B cell (primary cell): ENCODE measurements around the gene MANBA. TPM values are rescaled to one million over a fixed set of nuclear protein-coding genes. Genes with fewer than 3 reads are reported as not detected.

Experiments
- ATAC-seq: fragments of 200-7000 bp; cut with Tn5 transposase; one replicate; pipeline ENCODE4 v1.10.0; 2021; ENCODE audit warnings: low read depth, mild to moderate bottlenecking, moderate number of reproducible peaks, moderate library complexity
- CTCF ChIA-PET: fragments of 350-600 bp; sonication (Branson Sonifier 250); formaldehyde crosslinking; loops from one replicate; lab custom pipeline; 2021; ENCODE audit warnings: antibody characterized with exemption, inconsistent platforms; lab: Charles Lee
- POLR2A ChIA-PET: fragments of 350-600 bp; sonication (Branson Sonifier 250); formaldehyde crosslinking; loops from one replicate; lab custom pipeline; 2021; ENCODE audit warnings: antibody characterized with exemption; lab: Charles Lee
- DNase-seq: peaks from one replicate; pipeline ENCODE4 v3.0.0; 2013
- H2AFZ ChIP-seq: 2 replicates; pipeline ENCODE4 v1.6.1; 2012; ENCODE audit warnings: mild to moderate bottlenecking, low read depth, low read length; ENCODE audit not compliant: insufficient read depth, poor library complexity, severe bottlenecking
- H3K27ac ChIP-seq, 2 donors: 1 replicate in 1 of 2; 2 replicates in 1 of 2; pipeline ENCODE4 v1.5.1; 2012 to 2013; ENCODE audit warnings: low read length in 2 of 2, mild to moderate bottlenecking in 2 of 2, moderate library complexity in 1 of 2
- H3K27me3 ChIP-seq, 4 experiments: fragments of 200-600 bp in 1 of 4; sonication (generic) in 1 of 4; replicated peaks in 1 of 4; 1 replicate in 2 of 4; 2 replicates in 2 of 4; pipeline versions ENCODE4 v1.6.1 to v1.7.0; 2013 to 2016; ENCODE audit warnings: low read length in 3 of 4, mild to moderate bottlenecking in 2 of 4, mixed read lengths in 1 of 4, moderate library complexity in 1 of 4; ENCODE audit not compliant: insufficient read depth in 4 of 4, control insufficient read depth in 3 of 4; ENCODE audit errors: control extremely low read depth in 1 of 4
- H3K36me3 ChIP-seq, 2 experiments: replicated peaks in 1 of 2; 1 replicate in 1 of 2; 2 replicates in 1 of 2; pipeline versions ENCODE4 v1.6.1 to v1.7.1; 2013; ENCODE audit warnings: low read length in 1 of 2; ENCODE audit not compliant: insufficient read depth in 2 of 2, control insufficient read depth in 1 of 2; ENCODE audit errors: control extremely low read depth in 1 of 2, extremely low read depth in 1 of 2
- H3K4me1 ChIP-seq, 2 donors: fragments of 200-600 bp in 1 of 2; sonication (generic) in 1 of 2; 1 replicate in 1 of 2; 2 replicates in 1 of 2; pipeline versions ENCODE4 v1.5.1 to v1.6.1; 2013 to 2017; ENCODE audit warnings: low read length in 2 of 2; ENCODE audit not compliant: control insufficient read depth in 2 of 2, insufficient read depth in 2 of 2
- H3K4me2 ChIP-seq: replicated peaks from 2 replicates; pipeline ENCODE3; 2012; ENCODE audit warnings: mild to moderate bottlenecking, low read depth, low read length; ENCODE audit not compliant: poor library complexity, severe bottlenecking
- H3K4me3 ChIP-seq, 5 experiments: fragments of 200-600 bp in 1 of 5; sonication (generic) in 1 of 5; 1 replicate in 3 of 5; 2 replicates in 2 of 5; pipeline versions ENCODE4 v1.5.1 to v1.7.0; 2011 to 2016; ENCODE audit warnings: low read length in 4 of 5, mild to moderate bottlenecking in 4 of 5, low read depth in 2 of 5, control low read depth in 1 of 5, moderate library complexity in 1 of 5; ENCODE audit not compliant: insufficient read depth in 1 of 5; ENCODE audit errors: control extremely low read depth in 1 of 5, extremely low read depth in 1 of 5
- H3K79me2 ChIP-seq: fragments of 200-600 bp; sonication (generic); one replicate; pipeline ENCODE4 v1.6.0; 2016; ENCODE audit warnings: low read length; ENCODE audit not compliant: control insufficient read depth, insufficient read depth
- H3K9ac ChIP-seq: fragments of 200-600 bp; sonication (generic); 2 replicates; pipeline ENCODE4 v1.6.1; 2017; ENCODE audit warnings: mild to moderate bottlenecking, low read length, moderate library complexity
- H3K9me3 ChIP-seq, 3 donors: one replicate each; pipeline versions ENCODE4 v1.6.1 to v1.7.1; 2013; ENCODE audit warnings: low read length in 2 of 3; ENCODE audit not compliant: control insufficient read depth in 2 of 3, insufficient read depth in 1 of 3; ENCODE audit errors: control extremely low read depth in 1 of 3
- H4K20me1 ChIP-seq: 2 replicates; pipeline ENCODE4 v1.6.0; 2012; ENCODE audit warnings: mild to moderate bottlenecking, low read length; ENCODE audit not compliant: insufficient read depth, control insufficient read depth, poor library complexity, severe bottlenecking
- H3K27ac Mint-ChIP-seq: one replicate; pipeline ENCODE4 v1.8.0; 2021; ENCODE audit warnings: mixed read lengths
- H3K27me3 Mint-ChIP-seq: one replicate; pipeline ENCODE4 v1.8.0; 2021; ENCODE audit warnings: mixed read lengths
- H3K4me1 Mint-ChIP-seq: one replicate; pipeline ENCODE4 v1.8.0; 2021; ENCODE audit warnings: mixed read lengths
- H3K4me3 Mint-ChIP-seq: one replicate; pipeline ENCODE4 v1.8.0; 2021; ENCODE audit warnings: mixed read lengths
- H3K9me3 Mint-ChIP-seq: one replicate; pipeline ENCODE4 v1.8.0; 2022; ENCODE audit warnings: mixed read lengths; ENCODE audit not compliant: insufficient read depth
- EZH2 ChIP-seq: IDR thresholded peaks from 2 replicates; pipeline ENCODE4 v1.6.1; 2012; ENCODE audit warnings: borderline replicate concordance, low read depth, mild to moderate bottlenecking, moderate library complexity, low read length; ENCODE audit not compliant: insufficient read depth, poor library complexity, severe bottlenecking
- WGBS: methylation state at CpG from one replicate; pipeline ENCODE4 v1.1.5; 2013; ENCODE audit warnings: missing lambda C conversion rate; ENCODE audit not compliant: insufficient coverage; 5-methylcytosine and 5-hydroxymethylcytosine counted together
- intact Hi-C: fragments of 100-400 bp; cut with micrococcal nuclease; formaldehyde crosslinking; loops from one replicate; pipeline ENCODE4 v1.10.0; 2022
- polyA plus RNA-seq: library from polyadenylated mRNA; depleted of rRNA; stranded (reverse); fragments of >200 nt; gene quantifications from 2 replicates; pipeline ENCODE4 v1.2.3, GENCODE V29; 2012
- total RNA-seq, 2 donors: library from RNA; stranded (reverse); fragments of 120-200 nt in 1 of 2; gene quantifications; 1 replicate in 1 of 2; 2 replicates in 1 of 2; pipeline versions ENCODE4 v1.2.3 to v1.2.4, GENCODE V29; 2013 to 2022
- TF ChIP-seq, protein P1 (sequence below): fragments of 200-600 bp; IDR thresholded peaks from one replicate; pipeline ENCODE4 v1.8.0; 2022; ENCODE audit warnings: antibody characterized with exemption, mild to moderate bottlenecking

Gene MANBA
- total and polyA plus RNA-seq, 2 donors (not counting 1 experiment from before 2014, with no cell fraction given): 91.6 to 119 TPM

DNA sequence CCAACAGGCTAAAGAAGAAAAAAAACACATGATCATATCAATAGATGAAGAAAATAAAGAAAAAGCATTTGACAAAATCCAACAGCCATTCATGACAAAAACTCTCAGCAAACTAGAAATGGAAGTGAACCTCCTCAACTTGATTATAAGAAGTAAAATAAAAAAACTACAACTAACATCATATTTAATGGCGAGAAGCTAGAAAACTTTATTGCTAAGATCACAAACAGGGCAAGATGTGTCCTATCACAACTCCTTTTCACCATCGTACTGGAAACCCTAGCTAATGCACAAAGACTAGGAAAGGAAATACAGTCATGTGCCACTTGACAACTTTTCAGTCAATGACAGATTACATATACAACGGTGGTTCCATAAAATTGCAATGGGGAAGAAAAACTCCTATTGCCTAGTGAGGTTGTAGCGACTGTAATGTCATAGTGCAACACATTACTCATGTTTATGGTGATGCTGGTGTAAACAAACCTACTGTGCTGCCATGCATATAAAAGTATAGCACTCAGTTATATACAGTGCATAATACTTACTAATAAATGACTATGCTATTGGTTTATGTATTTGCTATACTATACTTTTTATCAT lies 12.1 kb upstream of the MANBA start:
- H3K4me2 ChIP-seq: no peak overlapping the region
- Mint-ChIP-seq H3K27me3 (no peaks in the 10 kb centered on the region), H3K9me3 (no peaks in the 10 kb centered on the region), H3K4me3 (no peak overlapping the region), H3K27ac (no peak overlapping the region), H3K4me1 (no peaks in the 10 kb centered on the region)
- no peak for ATAC-seq
- H3K4me3 ChIP-seq: no peak overlapping the region
- intact Hi-C loops: no loop called here
- no peak overlapping the region for H2AFZ ChIP-seq
- ChIA-PET CTCF (interaction anchor here (1.2 kb wide), 1 partner anchor 12 kb away, joined by 4 read pairs; the partner anchor contains the start of gene MANBA), POLR2A (no interaction called here)
- peaks cover 0 to 5% (median 1%) of the 10 kb centered on the region in 3 donors for H3K9me3 ChIP-seq
- WGBS: no CpG with 5 or more reads among the region's 4 CpGs
- TF ChIP-seq EZH2: no peak
- TF ChIP-seq, protein P1, sequence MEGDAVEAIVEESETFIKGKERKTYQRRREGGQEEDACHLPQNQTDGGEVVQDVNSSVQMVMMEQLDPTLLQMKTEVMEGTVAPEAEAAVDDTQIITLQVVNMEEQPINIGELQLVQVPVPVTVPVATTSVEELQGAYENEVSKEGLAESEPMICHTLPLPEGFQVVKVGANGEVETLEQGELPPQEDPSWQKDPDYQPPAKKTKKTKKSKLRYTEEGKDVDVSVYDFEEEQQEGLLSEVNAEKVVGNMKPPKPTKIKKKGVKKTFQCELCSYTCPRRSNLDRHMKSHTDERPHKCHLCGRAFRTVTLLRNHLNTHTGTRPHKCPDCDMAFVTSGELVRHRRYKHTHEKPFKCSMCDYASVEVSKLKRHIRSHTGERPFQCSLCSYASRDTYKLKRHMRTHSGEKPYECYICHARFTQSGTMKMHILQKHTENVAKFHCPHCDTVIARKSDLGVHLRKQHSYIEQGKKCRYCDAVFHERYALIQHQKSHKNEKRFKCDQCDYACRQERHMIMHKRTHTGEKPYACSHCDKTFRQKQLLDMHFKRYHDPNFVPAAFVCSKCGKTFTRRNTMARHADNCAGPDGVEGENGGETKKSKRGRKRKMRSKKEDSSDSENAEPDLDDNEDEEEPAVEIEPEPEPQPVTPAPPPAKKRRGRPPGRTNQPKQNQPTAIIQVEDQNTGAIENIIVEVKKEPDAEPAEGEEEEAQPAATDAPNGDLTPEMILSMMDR: no peak
- H3K79me2 ChIP-seq: no peaks in the 10 kb centered on the region
- no peaks in the 10 kb centered on the region for H3K4me1 ChIP-seq
- no peaks in the 10 kb centered on the region for H4K20me1 ChIP-seq
- DNase-seq: no peak
- H3K27me3 ChIP-seq: no peaks in the 10 kb centered on the region
- H3K27ac ChIP-seq: no peak overlapping the region
- no peak overlapping the region for H3K9ac ChIP-seq
- no peaks in the 10 kb centered on the region for H3K36me3 ChIP-seq

DNA sequence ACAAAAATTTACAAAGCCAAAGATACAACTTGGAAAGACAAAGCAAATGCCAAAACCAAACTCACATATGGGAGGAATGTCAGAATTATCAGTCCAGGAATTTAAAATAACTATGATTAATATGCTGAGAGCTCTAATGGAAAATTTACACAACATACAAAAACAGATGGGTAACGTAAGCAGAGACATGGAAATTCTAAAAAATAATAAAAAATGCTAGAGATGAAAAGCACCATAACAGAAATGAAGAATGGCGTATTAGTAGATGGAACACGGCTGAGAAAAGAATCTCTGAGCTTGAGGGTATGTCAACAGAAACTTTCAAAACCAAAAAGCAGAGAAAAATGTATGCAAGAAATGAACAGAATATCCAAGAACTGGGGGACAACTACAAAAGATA lies 4.1 kb upstream of the MANBA start:
- no peak overlapping the region for H3K4me3 Mint-ChIP-seq
- H2AFZ ChIP-seq: no peak overlapping the region
- no peaks in the 10 kb centered on the region for H3K27me3 Mint-ChIP-seq
- TF ChIP-seq, protein P1: no peak
- TF ChIP-seq EZH2: no peak
- H3K4me2 ChIP-seq: no peak overlapping the region
- ChIA-PET CTCF (interaction anchor here (0.7 kb wide), 1 partner anchor 12 kb away, joined by 3 read pairs; no protein-coding TSS in a partner anchor), POLR2A (no interaction called here)
- no peak overlapping the region for H3K9ac ChIP-seq
- no peaks in the 10 kb centered on the region for H3K27me3 ChIP-seq
- H3K4me1 Mint-ChIP-seq: peaks cover 12% of the 10 kb centered on the region
- H3K9me3 ChIP-seq: peaks cover 0 to 7% (median 0%) of the 10 kb centered on the region in 3 donors
- intact Hi-C loops: loop anchor here (5.0 kb wide), 2 partner anchors 42 to 332 kb away; partner anchors contain the start of gene BDH2
- H3K79me2 ChIP-seq: peaks cover 13% of the 10 kb centered on the region
- H3K36me3 ChIP-seq: no peaks in the 10 kb centered on the region
- H3K27ac Mint-ChIP-seq: no peak overlapping the region
- peaks cover 7 to 11% of the 10 kb centered on the region in 2 donors for H3K4me1 ChIP-seq
- ATAC-seq (no peak), DNase-seq (no peak)
- H4K20me1 ChIP-seq: no peaks in the 10 kb centered on the region
- WGBS: no CpG with 5 or more reads among the region's 3 CpGs
- no peak overlapping the region for H3K27ac ChIP-seq
- H3K9me3 Mint-ChIP-seq: no peaks in the 10 kb centered on the region
- H3K4me3 ChIP-seq: no peak overlapping the region
